CD4-positive, alpha-beta T cell (primary cell): ENCODE measurements around the gene TNFAIP2. TPM values are rescaled to one million over a fixed set of nuclear protein-coding genes. Genes with fewer than 3 reads are reported as not detected.

Experiments
- ATAC-seq: fragments of 200-7000 bp; cut with Tn5 transposase; one replicate; pipeline ENCODE4 v1.10.0; 2022; ENCODE audit warnings: mild to moderate bottlenecking; ENCODE audit not compliant: poor library complexity
- CTCF ChIA-PET: fragments of 350-600 bp; sonication (Branson Sonifier 250); formaldehyde crosslinking; loops from one replicate; lab custom pipeline; 2021; ENCODE audit warnings: antibody characterized with exemption, inconsistent platforms; lab: Charles Lee
- POLR2A ChIA-PET: fragments of 350-600 bp; sonication (Branson Sonifier 250); formaldehyde crosslinking; loops from one replicate; lab custom pipeline; 2021; ENCODE audit warnings: antibody characterized with exemption, inconsistent platforms; lab: Charles Lee
- DNase-seq, 14 experiments: peaks; one replicate each; pipeline ENCODE4 v3.0.0-alpha.2; 2013 to 2020; ENCODE audit warnings: mixed read lengths in 2 of 14
- H3K27ac ChIP-seq, 2 donors: one replicate each; pipeline versions ENCODE4 v1.5.1 to v1.7.0; 2013; ENCODE audit warnings: low read length in 2 of 2, low read depth in 1 of 2, mild to moderate bottlenecking in 1 of 2
- H3K27me3 ChIP-seq, 2 experiments: 1 replicate in 1 of 2; 2 replicates in 1 of 2; pipeline versions ENCODE4 v1.6.1 to v1.7.0; 2013; ENCODE audit warnings: low read length in 2 of 2, control low read depth in 1 of 2, mild to moderate bottlenecking in 1 of 2, moderate library complexity in 1 of 2; ENCODE audit not compliant: insufficient read depth in 2 of 2, control insufficient read depth in 1 of 2
- H3K36me3 ChIP-seq: one replicate; pipeline ENCODE4 v1.6.1; 2013; ENCODE audit warnings: low read length, control low read depth; ENCODE audit not compliant: insufficient read depth
- H3K4me1 ChIP-seq: one replicate; pipeline ENCODE4 v1.6.1; 2013; ENCODE audit warnings: low read length, control low read depth; ENCODE audit not compliant: insufficient read depth
- H3K4me3 ChIP-seq: one replicate; pipeline ENCODE4 v1.5.1; 2013; ENCODE audit warnings: mild to moderate bottlenecking, low read length, moderate library complexity
- H3K9me3 ChIP-seq, 2 experiments: 1 replicate in 1 of 2; 2 replicates in 1 of 2; pipeline versions ENCODE4 v1.6.1 to v1.7.0; 2013; ENCODE audit warnings: low read length in 2 of 2, mild to moderate bottlenecking in 2 of 2, control low read depth in 1 of 2, moderate library complexity in 1 of 2; ENCODE audit not compliant: control insufficient read depth in 1 of 2, insufficient read depth in 1 of 2
- H3K27ac Mint-ChIP-seq: one replicate; pipeline ENCODE4 v1.8.0; 2020; ENCODE audit warnings: mixed read lengths
- H3K27me3 Mint-ChIP-seq: one replicate; pipeline ENCODE4 v1.8.0; 2021; ENCODE audit warnings: mixed read lengths
- H3K36me3 Mint-ChIP-seq: one replicate; pipeline ENCODE4 v1.8.0; 2021; ENCODE audit warnings: low read depth, mixed read lengths
- H3K4me1 Mint-ChIP-seq: one replicate; pipeline ENCODE4 v1.8.0; 2021; ENCODE audit warnings: low read depth, mixed read lengths
- H3K4me3 Mint-ChIP-seq: one replicate; pipeline ENCODE4 v1.8.0; 2020; ENCODE audit warnings: mild to moderate bottlenecking, mixed read lengths
- H3K9me3 Mint-ChIP-seq: one replicate; pipeline ENCODE4 v1.8.0; 2020; ENCODE audit warnings: mixed read lengths
- intact Hi-C, 2 experiments: fragments of 100-400 bp; cut with DNase I in 1 of 2; cut with micrococcal nuclease in 1 of 2; formaldehyde crosslinking; loops; one replicate each; pipeline versions ENCODE4 v1.15.1 to v1.9.0; 2023 to 2025; cut with DNase I, micrococcal nuclease
- total RNA-seq, 174 experiments: library from RNA in 2 of 174; stranded (reverse) in 2 of 174; gene quantifications; one replicate each; pipeline ENCODE4 v1.2.3 and lab custom pipeline; 2021 to 2026
- TF ChIP-seq, protein P1 (sequence below): fragments of 200-600 bp; IDR thresholded peaks from one replicate; pipeline ENCODE4 v1.8.0; 2022; ENCODE audit warnings: antibody characterized with exemption, mild to moderate bottlenecking

Gene TNFAIP2
- total RNA-seq, 2 experiments from 2014 or later: 4.4 to 6.1 TPM

DNA sequence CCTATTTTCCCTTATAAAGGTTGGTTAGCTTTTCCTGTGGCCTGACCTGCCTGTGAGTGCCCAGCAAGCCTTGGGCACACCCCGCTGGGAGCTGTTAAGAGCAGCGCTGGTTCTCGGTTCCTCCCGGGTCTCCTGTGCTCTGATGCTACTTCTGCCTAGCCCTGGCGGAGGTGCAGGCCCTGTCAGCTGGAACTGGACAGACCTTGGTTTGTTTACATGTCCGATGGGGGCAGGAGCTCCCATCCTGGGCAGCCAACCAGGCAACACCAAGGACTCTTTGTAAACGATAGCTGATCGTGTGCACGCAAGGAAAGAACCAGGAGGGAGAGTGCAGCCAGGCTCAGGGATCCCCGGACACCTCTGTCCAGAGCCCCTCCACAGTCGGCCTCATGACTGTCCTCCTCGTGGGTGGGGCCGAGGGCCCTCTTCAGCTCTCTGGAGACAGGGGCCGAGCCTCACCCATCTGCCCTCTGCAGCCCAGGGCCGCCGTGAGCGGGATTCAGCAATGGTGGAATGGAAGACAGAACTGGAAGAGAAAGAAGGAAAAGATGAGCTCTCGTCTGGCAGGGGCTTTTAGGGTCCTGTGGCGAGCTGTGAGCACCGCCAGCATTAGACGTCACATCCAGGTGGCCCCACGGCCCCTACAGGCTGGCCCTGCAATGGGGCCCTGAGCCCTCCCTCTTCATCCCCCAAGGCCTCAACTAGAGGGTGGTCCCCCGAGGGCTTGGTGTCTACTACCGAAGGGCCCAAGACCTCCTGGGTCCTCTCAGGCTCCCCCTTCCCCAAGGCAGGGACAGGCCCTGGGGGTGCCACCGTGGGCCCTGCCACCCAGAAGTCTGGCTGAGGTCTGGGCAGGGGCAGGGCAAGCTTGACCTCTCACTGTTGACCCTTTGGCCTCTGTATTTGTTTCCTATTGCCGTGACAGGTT is 12.3 kb downstream of the TNFAIP2 start:
- ChIA-PET POLR2A (no interaction called here), CTCF (no interaction called here)
- no peak for ATAC-seq
- Histone ChIP-seq H3K36me3 (no peaks in the 10 kb centered on the region), H3K4me1 (no peaks in the 10 kb centered on the region), H3K27me3 (peaks cover 0 to 3% of the 10 kb centered on the region in 2 experiments), H3K27ac (no peak overlapping the region), H3K9me3 (no peaks in the 10 kb centered on the region), H3K4me3 (no peak overlapping the region)
- H3K27me3 Mint-ChIP-seq: peaks cover 4% of the 10 kb centered on the region
- intact Hi-C loops: no loop called here
- H3K9me3 Mint-ChIP-seq: no peaks in the 10 kb centered on the region
- H3K4me3 Mint-ChIP-seq: no peak overlapping the region
- no peak overlapping the region for H3K27ac Mint-ChIP-seq
- H3K4me1 Mint-ChIP-seq: no peaks in the 10 kb centered on the region
- TF ChIP-seq, protein P1, sequence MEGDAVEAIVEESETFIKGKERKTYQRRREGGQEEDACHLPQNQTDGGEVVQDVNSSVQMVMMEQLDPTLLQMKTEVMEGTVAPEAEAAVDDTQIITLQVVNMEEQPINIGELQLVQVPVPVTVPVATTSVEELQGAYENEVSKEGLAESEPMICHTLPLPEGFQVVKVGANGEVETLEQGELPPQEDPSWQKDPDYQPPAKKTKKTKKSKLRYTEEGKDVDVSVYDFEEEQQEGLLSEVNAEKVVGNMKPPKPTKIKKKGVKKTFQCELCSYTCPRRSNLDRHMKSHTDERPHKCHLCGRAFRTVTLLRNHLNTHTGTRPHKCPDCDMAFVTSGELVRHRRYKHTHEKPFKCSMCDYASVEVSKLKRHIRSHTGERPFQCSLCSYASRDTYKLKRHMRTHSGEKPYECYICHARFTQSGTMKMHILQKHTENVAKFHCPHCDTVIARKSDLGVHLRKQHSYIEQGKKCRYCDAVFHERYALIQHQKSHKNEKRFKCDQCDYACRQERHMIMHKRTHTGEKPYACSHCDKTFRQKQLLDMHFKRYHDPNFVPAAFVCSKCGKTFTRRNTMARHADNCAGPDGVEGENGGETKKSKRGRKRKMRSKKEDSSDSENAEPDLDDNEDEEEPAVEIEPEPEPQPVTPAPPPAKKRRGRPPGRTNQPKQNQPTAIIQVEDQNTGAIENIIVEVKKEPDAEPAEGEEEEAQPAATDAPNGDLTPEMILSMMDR: no peak
- no peaks in the 10 kb centered on the region for H3K36me3 Mint-ChIP-seq
- DNase-seq: peak in 1 of 14 experiments; percentile 5

- Histone ChIP-seq H3K27me3 (peaks cover 5% of the 10 kb centered on the region in 2 experiments), H3K9me3 (no peaks in the 10 kb centered on the region), H3K27ac (no peak overlapping the region), H3K4me1 (no peaks in the 10 kb centered on the region), H3K4me3 (no peak overlapping the region), H3K36me3 (no peaks in the 10 kb centered on the region)
- peak in 1 of 14 experiments; percentile 30 for DNase-seq
- TF ChIP-seq, protein P1: no peak
- no peaks in the 10 kb centered on the region for H3K9me3 Mint-ChIP-seq
- H3K36me3 Mint-ChIP-seq: no peaks in the 10 kb centered on the region
- ChIA-PET CTCF (no interaction called here), POLR2A (no interaction called here)
- intact Hi-C loops: no loop called here
- no peak overlapping the region for H3K4me3 Mint-ChIP-seq
- peaks cover 9% of the 10 kb centered on the region for H3K27me3 Mint-ChIP-seq
- no peak overlapping the region for H3K27ac Mint-ChIP-seq
- ATAC-seq: no peak
- H3K4me1 Mint-ChIP-seq: no peaks in the 10 kb centered on the region
Observed at GRCh38 chr14:103136388-103137271, 13.4 kb downstream of the TNFAIP2 start.

DNA sequence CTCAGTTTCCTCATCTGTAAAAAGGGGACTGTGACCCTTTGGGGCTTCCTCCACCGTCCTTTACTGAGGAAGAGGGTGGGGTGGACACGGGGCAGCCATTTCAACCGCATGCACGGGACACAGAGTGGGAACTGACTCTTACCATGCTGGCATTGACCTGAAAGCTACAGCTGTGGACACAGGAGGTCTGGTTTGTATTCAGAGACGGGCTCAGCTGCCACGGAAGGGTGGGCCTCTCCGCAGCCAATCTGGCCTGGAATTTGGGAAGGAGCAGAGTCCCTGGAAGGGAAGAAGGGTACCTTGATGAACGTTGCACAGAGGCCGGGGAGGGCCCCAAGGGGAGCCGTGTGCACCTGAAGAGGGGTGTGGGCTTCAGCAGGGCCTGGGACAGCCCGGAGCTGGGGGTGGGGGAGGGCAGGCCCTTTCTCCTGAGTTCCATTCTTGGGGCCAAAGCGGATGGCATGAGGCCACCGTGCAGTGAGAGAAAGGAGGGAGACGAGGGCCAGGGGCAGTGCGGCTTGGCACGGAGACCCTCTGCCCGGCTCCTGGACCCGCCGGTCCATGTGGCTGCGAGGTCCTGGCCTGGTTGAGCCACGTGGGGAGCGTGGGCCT is 14.5 kb downstream of the TNFAIP2 start:
- H3K4me3 Mint-ChIP-seq: no peak overlapping the region
- ATAC-seq: no peak
- Histone ChIP-seq H3K27me3 (peaks cover 8 to 17% of the 10 kb centered on the region in 2 experiments), H3K9me3 (no peaks in the 10 kb centered on the region), H3K4me1 (no peaks in the 10 kb centered on the region), H3K36me3 (no peaks in the 10 kb centered on the region), H3K27ac (no peak overlapping the region), H3K4me3 (no peak overlapping the region)
- H3K27ac Mint-ChIP-seq: no peak overlapping the region
- no peaks in the 10 kb centered on the region for H3K36me3 Mint-ChIP-seq
- intact Hi-C loops: no loop called here
- peaks cover 21% of the 10 kb centered on the region for H3K27me3 Mint-ChIP-seq
- no peaks in the 10 kb centered on the region for H3K4me1 Mint-ChIP-seq
- no peak for DNase-seq
- TF ChIP-seq, protein P1: no peak
- no peaks in the 10 kb centered on the region for H3K9me3 Mint-ChIP-seq
- ChIA-PET POLR2A (no interaction called here), CTCF (no interaction called here)
